Stimulated activated naive CD8-positive, alpha-beta T cell treated with anti-CD3 and anti-CD28 coated beads, Interleukin-15, Interleukin-2, amounts not matched to agents 100 ng/mL and 50 ng/mL, for 24 hours (primary cell): ENCODE measurements around the gene B4GALT3.

Experiments
- H3K27ac Mint-ChIP-seq: one replicate; pipeline ENCODE4 v1.8.0; 2021; ENCODE audit warnings: mild to moderate bottlenecking, mixed read lengths
- H3K27me3 Mint-ChIP-seq: one replicate; pipeline ENCODE4 v1.8.0; 2021; ENCODE audit warnings: mixed read lengths
- H3K36me3 Mint-ChIP-seq: one replicate; pipeline ENCODE4 v1.8.0; 2021; ENCODE audit warnings: low read depth, mixed read lengths
- H3K4me1 Mint-ChIP-seq: one replicate; pipeline ENCODE4 v1.8.0; 2021; ENCODE audit warnings: low read depth, mixed read lengths
- H3K4me3 Mint-ChIP-seq: one replicate; pipeline ENCODE4 v1.8.0; 2021; ENCODE audit warnings: mild to moderate bottlenecking, mixed read lengths
- H3K9me3 Mint-ChIP-seq: one replicate; pipeline ENCODE4 v1.8.0; 2021; ENCODE audit warnings: mixed read lengths

B4GALT3 gene

GRCh38 chr1:161139766-161140165 lies 37.5 kb downstream of the B4GALT3 start:
- H3K9me3 Mint-ChIP-seq, result no peaks in the 10 kb centered on the region
- no peak overlapping the region for H3K4me3 Mint-ChIP-seq
- no peaks in the 10 kb centered on the region for H3K4me1 Mint-ChIP-seq
- no peaks in the 10 kb centered on the region for H3K27me3 Mint-ChIP-seq
- H3K27ac Mint-ChIP-seq, result no peak overlapping the region
- H3K36me3 Mint-ChIP-seq, result peaks cover 5% of the 10 kb centered on the region

GRCh38 chr1:161138431-161138830 lies 38.9 kb downstream of the B4GALT3 start:
- peaks cover 5% of the 10 kb centered on the region for H3K36me3 Mint-ChIP-seq
- H3K4me1 Mint-ChIP-seq, result no peaks in the 10 kb centered on the region
- H3K9me3 Mint-ChIP-seq, result no peaks in the 10 kb centered on the region
- H3K27me3 Mint-ChIP-seq, result no peaks in the 10 kb centered on the region
- peak overlapping the region; percentile 57 for H3K27ac Mint-ChIP-seq
- no peak overlapping the region for H3K4me3 Mint-ChIP-seq

GRCh38 chr1:161137881-161138280 lies 39.4 kb downstream of the B4GALT3 start:
- no peaks in the 10 kb centered on the region for H3K27me3 Mint-ChIP-seq
- no peaks in the 10 kb centered on the region for H3K9me3 Mint-ChIP-seq
- H3K4me1 Mint-ChIP-seq, result no peaks in the 10 kb centered on the region
- H3K27ac Mint-ChIP-seq, result no peak overlapping the region
- H3K36me3 Mint-ChIP-seq, result peaks cover 5% of the 10 kb centered on the region
- H3K4me3 Mint-ChIP-seq, result no peak overlapping the region

GRCh38 chr1:161133220-161133740 lies 44.0 kb downstream of the B4GALT3 start:
- Mint-ChIP-seq H3K4me1 (peaks cover 35% of the 10 kb centered on the region), H3K36me3 (peaks cover 25% of the 10 kb centered on the region), H3K27ac (no peak overlapping the region), H3K9me3 (no peaks in the 10 kb centered on the region), H3K27me3 (no peaks in the 10 kb centered on the region), H3K4me3 (no peak overlapping the region)

- Mint-ChIP-seq H3K27ac (peak within 1 kb of the TSS; percentile 81), H3K27me3 (no peaks in the 10 kb centered on the region), H3K9me3 (no peaks in the 10 kb centered on the region), H3K4me3 (no peak within 1 kb of the TSS), H3K4me1 (peaks cover 41% of the 10 kb centered on the region), H3K36me3 (peaks cover 32% of the 10 kb centered on the region)
These were observed 44.7 kb downstream of the B4GALT3 start, which contains the start of gene DEDD for GRCh38 chr1:161132410-161133219. Gene DEDD (minus strand): TSS chr1:161132667. CDS start chr1:161124462, 8,205 bp downstream.

GRCh38 chr1:161131523-161132409 lies 45.5 kb downstream of the B4GALT3 start:
- H3K36me3 Mint-ChIP-seq, result peaks cover 39% of the 10 kb centered on the region
- H3K9me3 Mint-ChIP-seq, result no peaks in the 10 kb centered on the region
- H3K27ac Mint-ChIP-seq, result peak overlapping the region; percentile 81
- no peaks in the 10 kb centered on the region for H3K27me3 Mint-ChIP-seq
- no peak overlapping the region for H3K4me3 Mint-ChIP-seq
- H3K4me1 Mint-ChIP-seq, result peaks cover 44% of the 10 kb centered on the region

GRCh38 chr1:161130266-161130665 lies 47.0 kb downstream of the B4GALT3 start:
- peaks cover 52% of the 10 kb centered on the region for H3K36me3 Mint-ChIP-seq
- peaks cover 47% of the 10 kb centered on the region for H3K4me1 Mint-ChIP-seq
- no peaks in the 10 kb centered on the region for H3K27me3 Mint-ChIP-seq
- H3K9me3 Mint-ChIP-seq, result no peaks in the 10 kb centered on the region
- no peak overlapping the region for H3K4me3 Mint-ChIP-seq
- H3K27ac Mint-ChIP-seq, result peak overlapping the region; percentile 46

- Mint-ChIP-seq H3K9me3 (no peaks in the 10 kb centered on the region), H3K36me3 (peaks cover 58% of the 10 kb centered on the region), H3K27ac (no peak overlapping the region), H3K4me3 (no peak overlapping the region), H3K4me1 (peaks cover 47% of the 10 kb centered on the region), H3K27me3 (no peaks in the 10 kb centered on the region)
These were observed 48.5 kb downstream of the B4GALT3 start for GRCh38 chr1:161128591-161129420.

GRCh38 chr1:161127649-161128048 lies 49.7 kb downstream of the B4GALT3 start:
- H3K4me3 Mint-ChIP-seq, result no peak overlapping the region
- no peaks in the 10 kb centered on the region for H3K27me3 Mint-ChIP-seq
- H3K36me3 Mint-ChIP-seq, result peaks cover 69% of the 10 kb centered on the region
- H3K27ac Mint-ChIP-seq, result no peak overlapping the region
- peaks cover 47% of the 10 kb centered on the region for H3K4me1 Mint-ChIP-seq
- no peaks in the 10 kb centered on the region for H3K9me3 Mint-ChIP-seq

- no peaks in the 10 kb centered on the region for H3K27me3 Mint-ChIP-seq
- peak overlapping the region; percentile 18 for H3K27ac Mint-ChIP-seq
- H3K4me1 Mint-ChIP-seq, result peaks cover 48% of the 10 kb centered on the region
- H3K9me3 Mint-ChIP-seq, result no peaks in the 10 kb centered on the region
- peaks cover 77% of the 10 kb centered on the region for H3K36me3 Mint-ChIP-seq
- H3K4me3 Mint-ChIP-seq, result no peak overlapping the region
These were observed 54.3 kb downstream of the B4GALT3 start for GRCh38 chr1:161122967-161123366.

GRCh38 chr1:161121834-161122233 lies 55.5 kb downstream of the B4GALT3 start:
- H3K36me3 Mint-ChIP-seq, result peaks cover 71% of the 10 kb centered on the region
- H3K27me3 Mint-ChIP-seq, result no peaks in the 10 kb centered on the region
- no peak overlapping the region for H3K4me3 Mint-ChIP-seq
- no peaks in the 10 kb centered on the region for H3K9me3 Mint-ChIP-seq
- peak overlapping the region; percentile 87 for H3K27ac Mint-ChIP-seq
- peaks cover 51% of the 10 kb centered on the region for H3K4me1 Mint-ChIP-seq
